SK-N-SH treated with all-trans-retinoic acid at 6 μM for 48 hours (cell line): ENCODE data around the gene PSORS1C1.

Source experiments
- ATAC-seq: fragments of 200-7000 bp; cut with Tn5 transposase; 3 replicates; pipeline ENCODE4 v1.9.1; 2020; ENCODE audit warnings: mild to moderate bottlenecking, moderate library complexity
- CREB5 ChIP-seq: fragments of 250-450 bp; sonication (Bioruptor Pico); IDR thresholded peaks from 2 replicates; pipeline ENCODE4 v1.5.1; 2020; ENCODE audit warnings: low read depth, mild to moderate bottlenecking, moderate library complexity
- ESRRG ChIP-seq: fragments of 250-450 bp; sonication (Bioruptor Pico); IDR thresholded peaks from 2 replicates; pipeline ENCODE4 v1.6.1; 2021; ENCODE audit warnings: mild to moderate bottlenecking
- GLIS3 ChIP-seq: fragments of 250-450 bp; sonication (Bioruptor Pico); IDR thresholded peaks from 2 replicates; pipeline ENCODE4 v1.5.0; 2020; ENCODE audit warnings: mild to moderate bottlenecking, moderate library complexity
- ISL1 ChIP-seq: fragments of 250-450 bp; sonication (Bioruptor Pico); IDR thresholded peaks from 2 replicates; pipeline ENCODE4 v2.1.2; 2022; ENCODE audit warnings: mild to moderate bottlenecking, moderate library complexity
- OSR1 ChIP-seq: fragments of 250-450 bp; sonication (Bioruptor Pico); IDR thresholded peaks from 2 replicates; pipeline ENCODE4 v1.8.0; 2022; ENCODE audit warnings: moderate library complexity, mild to moderate bottlenecking, inconsistent platforms
- PATZ1 ChIP-seq: fragments of 250-450 bp; sonication (Bioruptor Pico); IDR thresholded peaks from 2 replicates; pipeline ENCODE4 v1.8.0; 2020; ENCODE audit warnings: mild to moderate bottlenecking, moderate library complexity, borderline replicate concordance
- POU6F1 ChIP-seq: fragments of 250-450 bp; sonication (Bioruptor Pico); IDR thresholded peaks from 2 replicates; pipeline ENCODE4 v1.8.0; 2021; ENCODE audit warnings: low read depth, mild to moderate bottlenecking, moderate library complexity, borderline replicate concordance
- PPARA ChIP-seq: fragments of 250-450 bp; sonication (Bioruptor Pico); IDR thresholded peaks from 2 replicates; pipeline ENCODE4 v1.5.0; 2020; ENCODE audit warnings: mild to moderate bottlenecking, borderline replicate concordance
- RARB ChIP-seq: fragments of 250-450 bp; sonication (Bioruptor Pico); IDR thresholded peaks from 2 replicates; pipeline ENCODE4 v1.8.0; 2021; ENCODE audit warnings: mild to moderate bottlenecking, moderate library complexity
- TOX ChIP-seq: fragments of 250-450 bp; sonication (Bioruptor Pico); IDR thresholded peaks from 2 replicates; pipeline ENCODE4 v1.8.0; 2021; ENCODE audit warnings: mild to moderate bottlenecking, moderate library complexity, borderline replicate concordance
- TSHZ2 ChIP-seq: fragments of 250-450 bp; sonication (Bioruptor Pico); IDR thresholded peaks from 2 replicates; pipeline ENCODE4 v1.5.0; 2020; ENCODE audit warnings: mild to moderate bottlenecking, moderate library complexity
- ZC3H10 ChIP-seq: fragments of 250-450 bp; sonication (Bioruptor Pico); IDR thresholded peaks from 2 replicates; pipeline ENCODE4 v1.5.1; 2021; ENCODE audit warnings: mild to moderate bottlenecking, moderate library complexity
- ZFP30 ChIP-seq: fragments of 450-650 bp; formaldehyde crosslinking; IDR thresholded peaks from 2 replicates; pipeline ENCODE4 v1.5.0; 2022; ENCODE audit warnings: mild to moderate bottlenecking, moderate library complexity
- ZNF565 ChIP-seq: fragments of 450-650 bp; formaldehyde crosslinking; conservative IDR thresholded peaks from 2 replicates; pipeline ENCODE4 v1.5.0; 2020; ENCODE audit warnings: low read depth, mild to moderate bottlenecking, moderate library complexity
- ZNF70 ChIP-seq: fragments of 450-650 bp; formaldehyde crosslinking; IDR thresholded peaks from 2 replicates; pipeline ENCODE4 v1.5.0; 2020; ENCODE audit warnings: mild to moderate bottlenecking, moderate library complexity
- ZNF8 ChIP-seq: fragments of 450-650 bp; formaldehyde crosslinking; IDR thresholded peaks from 2 replicates; pipeline ENCODE4 v1.5.0; 2020; ENCODE audit warnings: mild to moderate bottlenecking, moderate library complexity

The PSORS1C1 gene

GRCh38 chr6:31122791-31123706, 8.4 kb downstream of the PSORS1C1 start:
- TF ChIP-seq ISL1 (CRISPR knock-in tag), result no peak
- no peak for TF ChIP-seq TOX (CRISPR knock-in tag)
- no peak for TF ChIP-seq PATZ1 (CRISPR knock-in tag)
- TF ChIP-seq ZC3H10 (CRISPR knock-in tag), result no peak
- TF ChIP-seq OSR1 (CRISPR knock-in tag), result no peak
- TF ChIP-seq ZNF70 (CRISPR knock-in tag), result no peak
- no peak for TF ChIP-seq ESRRG (CRISPR knock-in tag)
- ATAC-seq, result peak; percentile 82

- ATAC-seq, result no peak; the same call in 2 of the 3 replicates
- TF ChIP-seq ZNF565 (CRISPR knock-in tag), result no peak
- no peak for TF ChIP-seq POU6F1 (CRISPR knock-in tag)
- TF ChIP-seq GLIS3 (CRISPR knock-in tag), result no peak
- TF ChIP-seq ZNF70 (CRISPR knock-in tag), result no peak
Measured at GRCh38 chr6:31125162-31125561, 10.6 kb downstream of the PSORS1C1 start.

- ATAC-seq, result peak; percentile 5; the same call in 1 of the 3 replicates
- TF ChIP-seq ZNF565 (CRISPR knock-in tag) (no peak), ZC3H10 (CRISPR knock-in tag) (no peak), ZNF8 (no peak), POU6F1 (CRISPR knock-in tag) (no peak), PPARA (no peak), CREB5 (CRISPR knock-in tag) (no peak)
- TF ChIP-seq, all 23 proteins: peak for 0
Measured at GRCh38 chr6:31125586-31126363, 11.2 kb downstream of the PSORS1C1 start.

- TF ChIP-seq ZC3H10 (CRISPR knock-in tag) (no peak), RARB (CRISPR knock-in tag) (no peak), ZFP30 (CRISPR knock-in tag) (no peak), ZNF8 (no peak), PPARA (no peak), TSHZ2 (CRISPR knock-in tag) (no peak), ESRRG (CRISPR knock-in tag) (no peak), ISL1 (CRISPR knock-in tag) (no peak), CREB5 (CRISPR knock-in tag) (no peak)
- no peak for ATAC-seq
Measured at GRCh38 chr6:31126396-31127175, 12.0 kb downstream of the PSORS1C1 start.
